ENCODE data around the gene PDE9A. TPM values are rescaled to one million over a fixed set of nuclear protein-coding genes. Genes with fewer than 3 reads are reported as not detected.
A peak's percentile ranks its signal among the peaks of the same experiment; 100 is the strongest.

The PDE9A gene
- total and polyA plus RNA-seq, 8 donors = 5.1 to 24.2 (median 21.9) TPM

DNA sequence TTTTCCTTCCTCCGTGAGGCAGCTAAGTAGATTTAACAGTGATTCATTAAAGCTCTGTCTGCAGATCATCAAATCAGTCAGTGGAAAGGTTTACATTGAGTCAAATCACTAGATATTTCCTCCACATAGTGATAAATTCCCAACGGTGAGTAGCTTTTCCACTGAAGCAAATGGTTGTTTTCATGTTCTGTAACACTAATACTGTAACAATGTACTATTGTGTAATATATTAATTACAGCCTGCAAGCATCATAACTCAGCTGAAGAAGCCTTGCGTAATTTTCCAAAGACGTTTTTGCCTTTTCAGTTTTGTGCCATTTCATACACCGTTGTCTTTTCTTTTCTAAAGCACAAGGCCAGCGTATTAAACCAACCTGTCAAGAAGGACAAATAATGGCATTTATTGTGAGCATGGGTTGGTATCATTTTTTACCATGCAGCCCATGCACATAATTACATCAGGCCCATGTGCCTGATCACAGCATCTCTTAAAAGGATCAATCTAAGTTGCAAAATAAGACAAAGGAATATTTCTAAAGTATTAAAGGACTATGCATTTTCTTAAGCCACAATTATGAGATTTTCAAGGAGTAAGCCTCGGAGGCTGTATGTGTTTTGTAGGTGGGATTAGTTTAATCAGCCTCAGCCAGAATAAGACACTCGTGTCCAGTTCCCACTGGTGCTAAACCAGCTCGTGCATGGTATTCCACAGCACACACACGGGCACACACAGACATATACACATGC lies 16.7 kb upstream of the PDE9A start:
- H3K9me3 ChIP-seq = no peaks in the 10 kb centered on the region
- intact Hi-C loops (cut with DNase I) = no loop called here
- H3K36me3 ChIP-seq = no peaks in the 10 kb centered on the region
- DNase-seq = peak in 1 of 4 donors; percentile 55
- H3K4me3 ChIP-seq = no peak overlapping the region
- peaks cover 0 to 13% of the 10 kb centered on the region in 2 donors for H3K27me3 ChIP-seq
- no peak overlapping the region for H3K27ac ChIP-seq
- no peak for TF ChIP-seq CTCF (IDR thresholded peaks at IDR 0.05)
- peaks cover 4 to 7% of the 10 kb centered on the region in 2 donors for H3K4me1 ChIP-seq
- peak; percentile 46 for ATAC-seq

GRCh38 chr21:42637267-42638041 lies 16.0 kb upstream of the PDE9A start:
- DNase-seq = no peak
- no peak overlapping the region for H3K4me3 ChIP-seq
- ATAC-seq = no peak

DNA sequence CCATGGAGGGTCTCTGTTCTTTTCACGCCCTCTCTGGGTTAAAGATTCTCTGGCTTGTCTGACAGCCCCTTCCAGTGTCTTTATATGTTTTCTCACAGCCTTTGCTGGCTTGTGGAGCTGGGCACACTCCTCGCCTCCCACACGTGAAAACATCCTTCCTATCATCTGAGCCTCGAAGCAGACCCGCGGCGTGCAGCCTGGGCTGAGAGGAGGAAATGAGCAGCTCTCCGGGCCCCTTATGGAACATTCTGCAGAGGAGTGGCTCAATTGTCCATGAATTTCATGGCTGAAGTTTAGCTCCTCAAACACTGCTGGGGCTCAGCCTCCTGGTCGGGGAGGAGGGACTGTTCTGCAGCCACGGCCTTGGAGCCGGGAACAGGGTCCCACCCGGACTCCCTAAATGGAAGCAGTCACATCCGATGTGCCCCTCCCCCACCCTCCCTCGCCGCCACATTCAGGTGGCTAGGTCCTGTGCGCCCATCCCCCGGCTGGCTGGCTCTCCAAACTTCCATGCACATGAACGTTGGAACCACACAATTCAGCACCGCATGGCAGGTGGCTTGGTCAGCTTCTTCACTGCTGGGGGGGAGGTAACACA lies 15.1 kb upstream of the PDE9A start:
- DNase-seq (peak in 1 of 4 donors; percentile 34), ATAC-seq (no peak)
- Histone ChIP-seq H3K27me3 (peaks cover 0 to 14% of the 10 kb centered on the region in 2 donors), H3K4me1 (peaks cover 4 to 7% of the 10 kb centered on the region in 2 donors), H3K36me3 (no peaks in the 10 kb centered on the region), H3K27ac (no peak overlapping the region), H3K9me3 (no peaks in the 10 kb centered on the region), H3K4me3 (no peak overlapping the region)
- TF ChIP-seq CTCF (IDR thresholded peaks at IDR 0.05) = no peak
- intact Hi-C loops (cut with DNase I) = no loop called here

More at GRCh38 chr21:42637267-42638041, 16.0 kb upstream of the PDE9A start:
- Histone ChIP-seq H3K36me3 (no peaks in the 10 kb centered on the region), H3K9me3 (no peaks in the 10 kb centered on the region), H3K27me3 (peaks cover 0 to 14% of the 10 kb centered on the region in 2 donors), H3K27ac (no peak overlapping the region), H3K4me1 (peaks cover 4 to 7% of the 10 kb centered on the region in 2 donors)
- TF ChIP-seq CTCF (IDR thresholded peaks at IDR 0.05) = no peak
- intact Hi-C loops (cut with DNase I) = no loop called here

GRCh38 chr21:42639646-42640152 lies 13.7 kb upstream of the PDE9A start:
- Histone ChIP-seq H3K4me1 (peaks cover 4 to 7% of the 10 kb centered on the region in 2 donors), H3K4me3 (no peak overlapping the region), H3K27me3 (peaks cover 0 to 14% of the 10 kb centered on the region in 2 donors), H3K27ac (no peak overlapping the region), H3K9me3 (no peaks in the 10 kb centered on the region), H3K36me3 (no peaks in the 10 kb centered on the region)
- peak in 1 of 4 donors; percentile 14 for DNase-seq
- no peak for TF ChIP-seq CTCF (IDR thresholded peaks at IDR 0.05)
- intact Hi-C loops (cut with DNase I) = no loop called here
- ATAC-seq = no peak

Measured in left lung (tissue), 10 donors.